Measurements from ENCODE around the gene KRT83. TPM values are rescaled to one million over a fixed set of nuclear protein-coding genes. Genes with fewer than 3 reads are reported as not detected.

Gene KRT83
- total RNA-seq, 2 donors from 2014 or later = 0.74 TPM; not detected in 1

DNA sequence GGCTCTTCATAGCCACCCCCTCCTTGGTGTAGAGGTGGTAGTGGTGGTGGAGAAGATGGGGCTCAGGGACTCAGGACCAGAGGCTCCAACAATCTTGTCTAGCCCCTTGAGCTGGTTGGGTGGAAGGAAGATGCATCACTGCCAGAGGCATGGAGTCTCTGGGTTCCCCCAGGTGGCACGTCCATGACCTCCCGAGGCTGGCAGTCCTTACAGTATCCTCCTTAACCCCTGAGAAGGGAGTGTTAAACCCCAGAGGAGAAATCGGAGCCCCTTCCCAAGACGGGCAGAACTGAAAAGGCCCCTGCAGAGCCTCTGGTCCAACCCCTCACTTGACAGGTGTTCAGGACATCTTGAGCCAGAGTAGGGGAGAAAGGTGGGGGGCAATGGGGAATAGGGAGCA is 9.1 kb downstream of the KRT83 start:
- no peak for DNase-seq (ENCODE audit: low spot score)
- Histone ChIP-seq H3K36me3 (no peaks in the 10 kb centered on the region), H3K27ac (no peak overlapping the region), H3K4me1 (replicated peaks) (peaks cover 5% of the 10 kb centered on the region), H3K4me3 (no peak overlapping the region), H3K9me3 (no peaks in the 10 kb centered on the region), H3K27me3 (replicated peaks; ENCODE audit: insufficient read depth) (peaks cover 2% of the 10 kb centered on the region)
- WGBS = 77% methylated on average over 4 of the region's 4 CpGs
- intact Hi-C loops (cut with DNase I) = no loop called here
- TF ChIP-seq, protein P1, sequence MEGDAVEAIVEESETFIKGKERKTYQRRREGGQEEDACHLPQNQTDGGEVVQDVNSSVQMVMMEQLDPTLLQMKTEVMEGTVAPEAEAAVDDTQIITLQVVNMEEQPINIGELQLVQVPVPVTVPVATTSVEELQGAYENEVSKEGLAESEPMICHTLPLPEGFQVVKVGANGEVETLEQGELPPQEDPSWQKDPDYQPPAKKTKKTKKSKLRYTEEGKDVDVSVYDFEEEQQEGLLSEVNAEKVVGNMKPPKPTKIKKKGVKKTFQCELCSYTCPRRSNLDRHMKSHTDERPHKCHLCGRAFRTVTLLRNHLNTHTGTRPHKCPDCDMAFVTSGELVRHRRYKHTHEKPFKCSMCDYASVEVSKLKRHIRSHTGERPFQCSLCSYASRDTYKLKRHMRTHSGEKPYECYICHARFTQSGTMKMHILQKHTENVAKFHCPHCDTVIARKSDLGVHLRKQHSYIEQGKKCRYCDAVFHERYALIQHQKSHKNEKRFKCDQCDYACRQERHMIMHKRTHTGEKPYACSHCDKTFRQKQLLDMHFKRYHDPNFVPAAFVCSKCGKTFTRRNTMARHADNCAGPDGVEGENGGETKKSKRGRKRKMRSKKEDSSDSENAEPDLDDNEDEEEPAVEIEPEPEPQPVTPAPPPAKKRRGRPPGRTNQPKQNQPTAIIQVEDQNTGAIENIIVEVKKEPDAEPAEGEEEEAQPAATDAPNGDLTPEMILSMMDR (IDR thresholded peaks at IDR 0.05) = no peak
- no peak for TF ChIP-seq POLR2AphosphoS5 (IDR thresholded peaks at IDR 0.05)
- no peak for TF ChIP-seq POLR2A (IDR thresholded peaks at IDR 0.05)

DNA sequence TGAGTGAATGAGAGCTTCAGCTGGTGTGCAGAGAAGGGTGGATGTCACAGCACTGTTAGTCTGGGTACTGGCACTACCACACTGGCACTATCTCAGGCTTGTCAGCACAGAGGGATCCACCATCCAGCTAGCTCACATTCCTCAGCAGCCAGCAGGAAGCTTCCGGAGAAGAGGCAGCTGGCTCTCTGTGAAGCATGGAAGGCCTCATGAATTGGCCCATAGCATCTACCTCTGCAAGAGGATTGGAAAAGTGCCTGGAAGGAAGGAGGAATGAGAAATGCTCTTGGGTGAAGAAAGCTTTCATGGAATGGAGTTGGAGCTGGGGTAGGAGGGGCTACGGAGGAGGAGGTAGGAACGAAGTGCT is 9.9 kb downstream of the KRT83 start:
- H3K9me3 ChIP-seq = no peaks in the 10 kb centered on the region
- no peak overlapping the region for H3K27ac ChIP-seq
- peaks cover 2% of the 10 kb centered on the region for H3K27me3 ChIP-seq (replicated peaks; ENCODE audit: insufficient read depth)
- 77% methylated on average over 3 of the region's 3 CpGs for WGBS
- intact Hi-C loops (cut with DNase I) = no loop called here
- no peak for DNase-seq (ENCODE audit: low spot score)
- H3K4me3 ChIP-seq = no peak overlapping the region
- TF ChIP-seq, protein P1 (IDR thresholded peaks at IDR 0.05) = no peak
- TF ChIP-seq POLR2A (IDR thresholded peaks at IDR 0.05) (no peak), POLR2AphosphoS5 (IDR thresholded peaks at IDR 0.05) (no peak)
- no peaks in the 10 kb centered on the region for H3K36me3 ChIP-seq
- peaks cover 5% of the 10 kb centered on the region for H3K4me1 ChIP-seq (replicated peaks)

DNA sequence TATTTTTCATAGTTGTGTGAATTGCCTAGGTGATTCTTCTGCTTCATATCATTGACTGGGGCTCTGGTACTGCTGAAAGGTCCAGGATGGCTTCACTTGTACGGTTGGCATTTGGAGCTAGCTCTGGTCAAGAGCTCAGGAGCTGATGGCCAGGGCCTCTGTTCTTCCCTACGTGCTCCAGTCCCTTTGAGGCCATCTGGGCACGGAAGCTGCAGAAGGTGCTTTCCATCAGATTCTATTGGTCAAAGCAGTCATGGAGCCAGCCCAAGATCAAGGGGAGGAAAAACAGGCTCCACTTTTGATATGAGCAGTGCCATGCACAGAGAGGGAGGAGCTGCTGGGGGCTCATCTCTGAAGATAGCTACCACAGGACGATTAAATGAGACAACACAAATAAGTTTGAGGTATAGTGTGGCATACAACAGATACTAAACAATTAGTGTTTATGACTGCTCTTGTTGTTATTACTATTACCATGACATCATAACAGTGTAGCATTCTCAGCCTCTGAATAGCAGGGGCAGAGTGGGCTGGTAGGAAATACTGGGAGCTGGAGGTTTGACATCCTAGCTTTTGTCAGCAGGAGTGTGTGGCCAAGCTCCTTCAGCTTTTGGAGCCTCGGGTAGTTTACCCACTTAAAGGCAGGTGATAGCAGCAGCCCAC is 10.4 kb downstream of the KRT83 start:
- peaks cover 2% of the 10 kb centered on the region for H3K27me3 ChIP-seq (replicated peaks; ENCODE audit: insufficient read depth)
- H3K4me3 ChIP-seq = no peak overlapping the region
- no peak overlapping the region for H3K27ac ChIP-seq
- H3K36me3 ChIP-seq = no peaks in the 10 kb centered on the region
- peaks cover 5% of the 10 kb centered on the region for H3K4me1 ChIP-seq (replicated peaks)
- no peak for DNase-seq (ENCODE audit: low spot score)
- 83% methylated on average over 5 of the region's 5 CpGs for WGBS
- no peaks in the 10 kb centered on the region for H3K9me3 ChIP-seq
- no peak for TF ChIP-seq POLR2A (IDR thresholded peaks at IDR 0.05)
- TF ChIP-seq, protein P1 (IDR thresholded peaks at IDR 0.05) = no peak
- no peak for TF ChIP-seq POLR2AphosphoS5 (IDR thresholded peaks at IDR 0.05)
- intact Hi-C loops (cut with DNase I) = no loop called here

DNA sequence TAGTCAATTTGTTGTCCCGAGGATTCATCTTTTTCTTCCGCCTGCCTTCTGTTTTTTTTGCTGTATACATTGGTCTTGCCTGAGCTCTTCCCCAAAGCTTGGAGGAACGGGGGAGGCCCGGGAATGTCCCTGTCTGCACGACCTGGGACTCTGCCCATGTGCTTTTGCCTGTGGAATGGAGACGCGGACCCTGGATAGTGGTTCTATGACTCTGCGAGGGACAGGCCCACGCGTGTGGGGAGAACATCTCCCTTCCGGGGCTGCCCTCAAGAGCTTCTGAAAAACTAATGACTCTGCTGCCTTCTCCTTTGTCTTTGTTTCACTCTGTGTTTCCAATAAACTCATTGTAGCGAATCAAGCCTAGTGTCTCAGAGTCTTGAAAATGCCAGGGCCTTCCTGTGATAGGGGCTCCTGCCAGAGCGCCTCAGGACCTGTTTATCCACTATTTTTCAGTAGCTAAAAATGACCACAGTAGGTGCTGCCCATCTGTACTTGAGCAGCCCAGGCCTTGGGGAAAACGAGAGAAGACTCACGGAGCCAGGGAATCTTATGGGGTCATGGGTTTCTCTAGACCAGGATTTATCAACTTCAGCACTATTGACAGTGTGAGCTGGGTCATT is 12.3 kb downstream of the KRT83 start:
- intact Hi-C loops (cut with DNase I) = no loop called here
- DNase-seq (ENCODE audit: low spot score) = peak; percentile 17
- Histone ChIP-seq H3K4me1 (replicated peaks) (peaks cover 5% of the 10 kb centered on the region), H3K27ac (peak overlapping the region in 1 of 2 donors; percentile 43), H3K36me3 (no peaks in the 10 kb centered on the region), H3K27me3 (replicated peaks; ENCODE audit: insufficient read depth) (peaks cover 2% of the 10 kb centered on the region), H3K9me3 (no peaks in the 10 kb centered on the region), H3K4me3 (peak overlapping the region; percentile 27 to 31)
- TF ChIP-seq POLR2AphosphoS5 (IDR thresholded peaks at IDR 0.05) (no peak), POLR2A (IDR thresholded peaks at IDR 0.05) (no peak)
- TF ChIP-seq, protein P1 (IDR thresholded peaks at IDR 0.05) = no peak
- WGBS = 36% methylated on average over 15 of the region's 15 CpGs

Data from prostate gland (tissue), 2 donors.